Measurements from ENCODE around the gene SUV39H1. TPM values are rescaled to one million over a fixed set of nuclear protein-coding genes. Genes with fewer than 3 reads are reported as not detected.

The SUV39H1 gene
- total and polyA plus RNA-seq, 9 of the 15 experiments (the other 6 are each of a cell fraction or from before 2014, with no cell fraction given), result 4.7 to 34.7 (median 17.9) TPM

DNA sequence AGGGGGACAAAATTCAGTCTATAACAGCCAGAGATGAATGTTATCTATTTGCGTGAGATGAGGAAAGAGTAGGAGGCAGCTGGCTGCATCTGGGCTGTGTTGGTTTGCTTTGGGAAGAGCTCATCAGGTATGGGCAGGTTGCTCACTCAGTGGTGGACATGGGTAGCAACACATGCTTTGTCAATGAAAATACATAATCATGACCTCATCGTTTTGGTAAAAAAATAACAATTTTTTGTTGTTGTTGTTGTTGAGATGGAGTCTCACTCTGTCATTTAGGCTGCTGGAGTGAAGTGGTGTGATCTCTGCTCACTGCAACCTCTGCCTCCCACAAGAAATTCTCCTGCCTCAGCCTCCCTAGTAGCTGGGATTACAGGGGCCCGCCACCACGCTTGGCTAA is 48.7 kb downstream of the SUV39H1 start:
- no TSS peak for BruUV-seq (replicated peaks)
- POLR2A ChIA-PET, result no interaction called here
- 38% methylated on average over 2 of the region's 4 CpGs for WGBS (ENCODE audit: insufficient coverage, low coverage, missing lambda C conversion rate)
- no peak for DNase-seq (ENCODE audit: extremely low read depth in 1 of 4, low spot score in 3 of 4)
- H2AFZ ChIP-seq (ENCODE audit: low read depth, low read length), result no peak overlapping the region
- ATAC-seq, result no peak
- no peaks in the 10 kb centered on the region; a peak in 3 of 5 replicates for H3K4me1 ChIP-seq (replicated peaks in 1 of 2; ENCODE audit: control insufficient read depth in 2 of 2, insufficient read depth in 2 of 2, low read length in 2 of 2)
- no peak overlapping the region for H3K9ac ChIP-seq (ENCODE audit: insufficient read depth in 1 of 2, low read depth in 2 of 2, low read length in 2 of 2)
- H3K36me3 ChIP-seq (ENCODE audit: control insufficient read depth, insufficient read depth, low read length), result no peaks in the 10 kb centered on the region
- no peak overlapping the region for H3K4me2 ChIP-seq (ENCODE audit: insufficient read depth, low read length)
- TF ChIP-seq ZNF668 (CRISPR knock-in tag; IDR thresholded peaks at IDR 0.05) (no peak), PHB2 (IDR thresholded peaks at IDR 0.05; ENCODE audit: low read depth) (no peak), ZNF589 (CRISPR knock-in tag; IDR thresholded peaks at IDR 0.05; ENCODE audit: low read depth) (no peak), SRSF1 (IDR thresholded peaks at IDR 0.05; ENCODE audit: low read depth, low read length) (no peak), SP1 (CRISPR knock-in tag; IDR thresholded peaks at IDR 0.05) (no peak)
- TF ChIP-seq, protein P1, sequence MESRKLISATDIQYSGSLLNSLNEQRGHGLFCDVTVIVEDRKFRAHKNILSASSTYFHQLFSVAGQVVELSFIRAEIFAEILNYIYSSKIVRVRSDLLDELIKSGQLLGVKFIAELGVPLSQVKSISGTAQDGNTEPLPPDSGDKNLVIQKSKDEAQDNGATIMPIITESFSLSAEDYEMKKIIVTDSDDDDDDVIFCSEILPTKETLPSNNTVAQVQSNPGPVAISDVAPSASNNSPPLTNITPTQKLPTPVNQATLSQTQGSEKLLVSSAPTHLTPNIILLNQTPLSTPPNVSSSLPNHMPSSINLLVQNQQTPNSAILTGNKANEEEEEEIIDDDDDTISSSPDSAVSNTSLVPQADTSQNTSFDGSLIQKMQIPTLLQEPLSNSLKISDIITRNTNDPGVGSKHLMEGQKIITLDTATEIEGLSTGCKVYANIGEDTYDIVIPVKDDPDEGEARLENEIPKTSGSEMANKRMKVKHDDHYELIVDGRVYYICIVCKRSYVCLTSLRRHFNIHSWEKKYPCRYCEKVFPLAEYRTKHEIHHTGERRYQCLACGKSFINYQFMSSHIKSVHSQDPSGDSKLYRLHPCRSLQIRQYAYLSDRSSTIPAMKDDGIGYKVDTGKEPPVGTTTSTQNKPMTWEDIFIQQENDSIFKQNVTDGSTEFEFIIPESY (CRISPR knock-in tag; IDR thresholded peaks at IDR 0.05), result no peak
- CTCF ChIA-PET (ENCODE audit: low intra/inter-chr PET ratio), result no interaction called here
- H3K79me2 ChIP-seq (ENCODE audit: control insufficient read depth, insufficient read depth, low read length), result no peaks in the 10 kb centered on the region
- no peaks in the 10 kb centered on the region for H4K20me1 ChIP-seq (replicated peaks; ENCODE audit: control insufficient read depth, insufficient read depth, low read length)
- no peaks in the 10 kb centered on the region for H3K9me1 ChIP-seq (ENCODE audit: control insufficient read depth, insufficient read depth, low read length)
- in situ Hi-C loops (cut with MboI) (no loop called here), intact Hi-C loops (cut with micrococcal nuclease) (no loop called here)
- H3K4me3 ChIP-seq, result no peak overlapping the region
- no peaks in the 10 kb centered on the region for H3K27me3 ChIP-seq (ENCODE audit: control insufficient read depth in 2 of 2, insufficient read depth in 2 of 2, low read length in 2 of 2)
- no peak for FAIRE-seq
- H3K9me3 ChIP-seq (replicated peaks; ENCODE audit: control insufficient read depth, insufficient read depth, low read depth, low read length), result no peaks in the 10 kb centered on the region
- no peak overlapping the region for H3K27ac ChIP-seq (ENCODE audit: extremely low read depth, low read depth, low read length)

All from K562 (cell line).